Adipocyte (in vitro differentiated cells): ENCODE results near the gene CACNA1I.

ENCODE experiments used
- DNase-seq: peaks from one replicate; pipeline ENCODE4 v3.0.0-alpha.2; 2015; ENCODE audit warnings: low read depth
- H3K27me3 ChIP-seq: replicated peaks from 2 replicates; pipeline ENCODE4 v1.7.0; 2013; ENCODE audit warnings: mild to moderate bottlenecking, low read length, moderate library complexity; ENCODE audit not compliant: control insufficient read depth, insufficient read depth
- H3K36me3 ChIP-seq: 2 replicates; pipeline ENCODE4 v1.7.0; 2013; ENCODE audit warnings: low read length, mild to moderate bottlenecking, moderate library complexity; ENCODE audit not compliant: control insufficient read depth, insufficient read depth, severe bottlenecking
- H3K4me1 ChIP-seq: 2 replicates; pipeline ENCODE4 v1.7.0; 2013; ENCODE audit warnings: mild to moderate bottlenecking, low read length, moderate library complexity; ENCODE audit not compliant: control insufficient read depth, insufficient read depth
- H3K4me3 ChIP-seq: 2 replicates; pipeline ENCODE4 v1.7.0; 2013; ENCODE audit warnings: mild to moderate bottlenecking, low read length, moderate library complexity
- H3K9ac ChIP-seq: 2 replicates; pipeline ENCODE4 v1.7.0; 2013; ENCODE audit warnings: mild to moderate bottlenecking, low read length, moderate library complexity
- H3K9me3 ChIP-seq: 2 replicates; pipeline ENCODE4 v1.7.0; 2013; ENCODE audit warnings: mild to moderate bottlenecking, low read length, moderate library complexity; ENCODE audit not compliant: control insufficient read depth

The CACNA1I gene

GRCh38 chr22:39593066-39593930 is 22.7 kb downstream of the CACNA1I start:
- H3K27me3 ChIP-seq = peaks cover 25% of the 10 kb centered on the region
- no peak overlapping the region for H3K4me3 ChIP-seq
- no peaks in the 10 kb centered on the region for H3K9me3 ChIP-seq
- H3K9ac ChIP-seq = no peak overlapping the region
- H3K4me1 ChIP-seq = peaks cover 15% of the 10 kb centered on the region
- no peak for DNase-seq
- no peaks in the 10 kb centered on the region for H3K36me3 ChIP-seq

- Histone ChIP-seq H3K4me1 (peaks cover 15% of the 10 kb centered on the region), H3K36me3 (no peaks in the 10 kb centered on the region), H3K9ac (no peak overlapping the region), H3K27me3 (peaks cover 25% of the 10 kb centered on the region), H3K4me3 (no peak overlapping the region), H3K9me3 (no peaks in the 10 kb centered on the region)
- no peak for DNase-seq
Measured at GRCh38 chr22:39593931-39594285, 23.4 kb downstream of the CACNA1I start.

- Histone ChIP-seq H3K9me3 (no peaks in the 10 kb centered on the region), H3K9ac (no peak overlapping the region), H3K27me3 (peaks cover 21% of the 10 kb centered on the region), H3K4me1 (peaks cover 15% of the 10 kb centered on the region), H3K4me3 (no peak overlapping the region), H3K36me3 (no peaks in the 10 kb centered on the region)
- no peak for DNase-seq
Measured at GRCh38 chr22:39594411-39594810, 23.9 kb downstream of the CACNA1I start.

GRCh38 chr22:39595622-39596172 is 25.1 kb downstream of the CACNA1I start:
- H3K36me3 ChIP-seq = no peaks in the 10 kb centered on the region
- peaks cover 15% of the 10 kb centered on the region for H3K4me1 ChIP-seq
- H3K27me3 ChIP-seq = peaks cover 28% of the 10 kb centered on the region
- no peak overlapping the region for H3K4me3 ChIP-seq
- H3K9me3 ChIP-seq = no peaks in the 10 kb centered on the region
- no peak overlapping the region for H3K9ac ChIP-seq
- DNase-seq = no peak

GRCh38 chr22:39596601-39597000 is 26.0 kb downstream of the CACNA1I start:
- Histone ChIP-seq H3K27me3 (peaks cover 34% of the 10 kb centered on the region), H3K9me3 (no peaks in the 10 kb centered on the region), H3K4me1 (peaks cover 15% of the 10 kb centered on the region), H3K36me3 (no peaks in the 10 kb centered on the region), H3K9ac (no peak overlapping the region), H3K4me3 (no peak overlapping the region)
- no peak for DNase-seq

- H3K9me3 ChIP-seq = peaks cover 2% of the 10 kb centered on the region
- no peak for DNase-seq
- H3K9ac ChIP-seq = no peak overlapping the region
- no peak overlapping the region for H3K4me3 ChIP-seq
- peaks cover 8% of the 10 kb centered on the region for H3K4me1 ChIP-seq
- no peaks in the 10 kb centered on the region for H3K36me3 ChIP-seq
- peaks cover 35% of the 10 kb centered on the region for H3K27me3 ChIP-seq
Measured at GRCh38 chr22:39597236-39597869, 26.8 kb downstream of the CACNA1I start.

GRCh38 chr22:39598017-39598965 is 27.7 kb downstream of the CACNA1I start:
- H3K36me3 ChIP-seq = no peaks in the 10 kb centered on the region
- no peak overlapping the region for H3K9ac ChIP-seq
- peaks cover 11% of the 10 kb centered on the region for H3K9me3 ChIP-seq
- no peak overlapping the region for H3K4me3 ChIP-seq
- peaks cover 40% of the 10 kb centered on the region for H3K27me3 ChIP-seq
- DNase-seq = no peak
- H3K4me1 ChIP-seq = no peaks in the 10 kb centered on the region

GRCh38 chr22:39600491-39601179 is 30.1 kb downstream of the CACNA1I start:
- Histone ChIP-seq H3K9ac (no peak overlapping the region), H3K4me3 (no peak overlapping the region), H3K27me3 (peaks cover 48% of the 10 kb centered on the region), H3K9me3 (peaks cover 20% of the 10 kb centered on the region), H3K4me1 (no peaks in the 10 kb centered on the region), H3K36me3 (no peaks in the 10 kb centered on the region)
- DNase-seq = no peak

GRCh38 chr22:39601180-39601535 is 30.6 kb downstream of the CACNA1I start:
- peaks cover 20% of the 10 kb centered on the region for H3K9me3 ChIP-seq
- no peaks in the 10 kb centered on the region for H3K36me3 ChIP-seq
- no peak for DNase-seq
- no peaks in the 10 kb centered on the region for H3K4me1 ChIP-seq
- H3K4me3 ChIP-seq = no peak overlapping the region
- H3K9ac ChIP-seq = no peak overlapping the region
- peaks cover 53% of the 10 kb centered on the region for H3K27me3 ChIP-seq

GRCh38 chr22:39603345-39603744 is 32.8 kb downstream of the CACNA1I start:
- peaks cover 41% of the 10 kb centered on the region for H3K27me3 ChIP-seq
- H3K4me1 ChIP-seq = no peaks in the 10 kb centered on the region
- H3K36me3 ChIP-seq = no peaks in the 10 kb centered on the region
- H3K9ac ChIP-seq = no peak overlapping the region
- no peak for DNase-seq
- H3K4me3 ChIP-seq = no peak overlapping the region
- H3K9me3 ChIP-seq = peaks cover 20% of the 10 kb centered on the region
